HepG2 (cell line): Measurements from ENCODE around the gene ALOXE3. TPM values are rescaled to one million over a fixed set of nuclear protein-coding genes. Genes with fewer than 3 reads are reported as not detected.

Source experiments
- ATAC-seq: fragments of 200-7000 bp; cut with Tn5 transposase; 3 replicates; pipeline ENCODE4 v1.9.1; 2020; ENCODE audit warnings: mild to moderate bottlenecking, moderate library complexity
- BruUV-seq: library from RNA; stranded (reverse); fragments of 400-500 nt; replicated peaks from 2 replicates; lab custom pipeline; 2021; lab: Mats Ljungman, UMichigan
- CTCF ChIA-PET: fragments of 300-600 bp; formaldehyde crosslinking; extraction: SDS; loops from one replicate; lab custom pipeline; 2021; ENCODE audit warnings: low total read pairs, inconsistent platforms, low intra/inter-chr PET ratio; lab: Yijun Ruan, JAX
- POLR2A ChIA-PET: fragments of 350-600 bp; sonication (Branson Sonifier 250); formaldehyde crosslinking; loops from one replicate; lab custom pipeline; 2020; ENCODE audit warnings: antibody characterized with exemption, inconsistent platforms; lab: Yijun Ruan, JAX
- DNase-seq: peaks from one replicate; pipeline ENCODE4 v3.0.0-alpha.2; 2015; ENCODE audit warnings: low spot score
- FAIRE-seq: peaks from 3 replicates; lab custom pipeline; 2011; peaks lifted over from hg19 to GRCh38; lab: Jason Lieb, UNC
- H2AFZ ChIP-seq: one replicate; pipeline ENCODE4 v1.6.1; 2011; ENCODE audit warnings: low read length, inconsistent platforms
- H3K27ac ChIP-seq: fragments of 300-600 bp; 3 replicates; pipeline ENCODE4 v1.8.0; 2011; ENCODE audit warnings: mixed run types, mild to moderate bottlenecking, mixed read lengths, low read length, inconsistent platforms; ENCODE audit not compliant: insufficient read depth; ENCODE audit errors: extremely low read length
- H3K27me3 ChIP-seq, 2 experiments: fragments of 200-600 bp in 1 of 2; 2 replicates in 1 of 2; 3 replicates in 1 of 2; pipeline versions ENCODE4 v1.6.0 to v1.8.0; 2011; ENCODE audit warnings: low read length in 2 of 2, mild to moderate bottlenecking in 2 of 2, moderate library complexity in 2 of 2, inconsistent platforms in 1 of 2; ENCODE audit not compliant: insufficient read depth in 2 of 2, control insufficient read depth in 1 of 2
- H3K36me3 ChIP-seq, 2 experiments: fragments of 200-600 bp in 1 of 2; replicated peaks in 1 of 2; 2 replicates in 1 of 2; 3 replicates in 1 of 2; pipeline versions ENCODE4 v1.5.1 to v1.8.0; 2011; ENCODE audit warnings: low read length in 2 of 2, inconsistent platforms in 1 of 2; ENCODE audit not compliant: insufficient read depth in 2 of 2, control insufficient read depth in 1 of 2
- H3K4me1 ChIP-seq: 2 replicates; pipeline ENCODE4 v1.5.1; 2012; ENCODE audit warnings: low read length, inconsistent platforms; ENCODE audit not compliant: insufficient read depth
- H3K4me2 ChIP-seq: 2 replicates; pipeline ENCODE4 v1.6.0; 2011; ENCODE audit warnings: low read depth, low read length, inconsistent platforms
- H3K4me3 ChIP-seq, 3 experiments: fragments of 200-600 bp in 1 of 3; sonication (generic), shearing (Covaris generic) in 1 of 3; replicated peaks in 1 of 3; 2 replicates each; pipeline ENCODE4 v1.5.1; 2011 to 2016; ENCODE audit warnings: low read length in 3 of 3, inconsistent platforms in 2 of 3, low read depth in 2 of 3, mild to moderate bottlenecking in 2 of 3, control low read depth in 1 of 3, mixed read lengths in 1 of 3; ENCODE audit not compliant: insufficient read depth in 1 of 3
- H3K79me2 ChIP-seq: one replicate; pipeline ENCODE4 v1.6.1; 2011; ENCODE audit warnings: low read length, inconsistent platforms; ENCODE audit not compliant: insufficient read depth
- H3K9ac ChIP-seq: 2 replicates; pipeline ENCODE4 v1.6.0; 2011; ENCODE audit warnings: mild to moderate bottlenecking, low read depth, low read length, inconsistent platforms; ENCODE audit not compliant: insufficient read depth
- H3K9me3 ChIP-seq: 2 replicates; pipeline ENCODE4 v1.5.1; 2012; ENCODE audit warnings: mild to moderate bottlenecking, low read length
- H4K20me1 ChIP-seq: 2 replicates; pipeline ENCODE4 v1.6.0; 2011; ENCODE audit warnings: inconsistent platforms, mild to moderate bottlenecking, low read length, moderate library complexity; ENCODE audit not compliant: insufficient read depth
- CCDC6 ChIP-seq: sonication (generic); formaldehyde crosslinking; IDR thresholded peaks from 2 replicates; pipeline ENCODE4 v1.8.1; 2022; ENCODE audit warnings: mild to moderate bottlenecking, missing genetic modification reagents, moderate library complexity
- FOSL2 ChIP-seq: sonication (generic); formaldehyde crosslinking; IDR thresholded peaks from 2 replicates; pipeline ENCODE4 v1.4.0; 2020; ENCODE audit warnings: missing genetic modification reagents
- GRHL1 ChIP-seq: sonication (generic); formaldehyde crosslinking; conservative IDR thresholded peaks from 2 replicates; pipeline ENCODE4 v1.8.0; 2022; ENCODE audit warnings: missing genetic modification reagents
- MTF1 ChIP-seq: sonication (generic); formaldehyde crosslinking; IDR thresholded peaks from 2 replicates; pipeline ENCODE4 v1.5.0; 2020; ENCODE audit warnings: missing genetic modification reagents
- NFYB ChIP-seq: sonication (generic); formaldehyde crosslinking; IDR thresholded peaks from 2 replicates; pipeline ENCODE4 v1.4.0; 2020; ENCODE audit warnings: missing genetic modification reagents
- PRPF4 ChIP-seq: fragments of 200-400 bp; formaldehyde crosslinking; IDR thresholded peaks from 2 replicates; pipeline ENCODE4 v1.6.1; 2016; ENCODE audit warnings: low read length, low read depth; ENCODE audit not compliant: poor library complexity, severe bottlenecking
- TSC22D2 ChIP-seq: sonication (generic); formaldehyde crosslinking; IDR thresholded peaks from 2 replicates; pipeline ENCODE4 v1.5.1; 2020; ENCODE audit warnings: missing genetic modification reagents, mild to moderate bottlenecking, borderline replicate concordance
- ZHX2 ChIP-seq, 2 experiments: sonication (generic) in 1 of 2; formaldehyde crosslinking in 1 of 2; IDR thresholded peaks; 2 replicates each; pipeline versions ENCODE4 v1.6.1 to v1.9.0; 2014 to 2022; ENCODE audit warnings: antibody characterized with exemption in 1 of 2, borderline replicate concordance in 1 of 2, inconsistent platforms in 1 of 2, low read depth in 1 of 2, missing genetic modification reagents in 1 of 2
- ZMAT5 ChIP-seq: sonication (generic); formaldehyde crosslinking; IDR thresholded peaks from 2 replicates; pipeline ENCODE4 v1.5.0; 2020; ENCODE audit warnings: mild to moderate bottlenecking, low read depth, missing genetic modification reagents, borderline replicate concordance
- ZMYM3 ChIP-seq: sonication (generic); formaldehyde crosslinking; IDR thresholded peaks from 2 replicates; pipeline ENCODE4 v1.5.1; 2020; ENCODE audit warnings: mild to moderate bottlenecking, missing genetic modification reagents
- ZMYM4 ChIP-seq: sonication (generic); formaldehyde crosslinking; IDR thresholded peaks from 2 replicates; pipeline ENCODE4 v1.8.1; 2023; ENCODE audit warnings: mild to moderate bottlenecking, missing genetic modification reagents
- ZNF274 ChIP-seq: sonication (generic); formaldehyde crosslinking; IDR thresholded peaks from 2 replicates; pipeline ENCODE4 v1.5.1; 2020; ENCODE audit warnings: mild to moderate bottlenecking, missing genetic modification reagents
- ZNF329 ChIP-seq: sonication (generic); formaldehyde crosslinking; IDR thresholded peaks from 2 replicates; pipeline ENCODE4 v1.9.0; 2021; ENCODE audit warnings: low read depth, mild to moderate bottlenecking, missing genetic modification reagents
- ZNF431 ChIP-seq: sonication (generic); formaldehyde crosslinking; IDR thresholded peaks from 2 replicates; pipeline ENCODE4 v1.9.0; 2022; ENCODE audit warnings: missing genetic modification reagents, low read depth, mild to moderate bottlenecking, borderline replicate concordance
- ZNF678 ChIP-seq: sonication (generic); formaldehyde crosslinking; IDR thresholded peaks from 2 replicates; pipeline ENCODE4 v1.4.0; 2020; ENCODE audit warnings: mild to moderate bottlenecking, missing genetic modification reagents
- ZNF747 ChIP-seq: sonication (generic); formaldehyde crosslinking; IDR thresholded peaks from 2 replicates; pipeline ENCODE4 v1.8.1; 2023; ENCODE audit warnings: missing genetic modification reagents, mild to moderate bottlenecking, borderline replicate concordance
- WGBS: methylation state at CpG from one replicate; pipeline ENCODE4 v1.1.6; 2017; ENCODE audit warnings: low lambda C conversion rate; 5-methylcytosine and 5-hydroxymethylcytosine counted together
- in situ Hi-C: cut with HindIII; loops from 2 replicates; pipeline ENCODE4 v1.10.0; 2017; ENCODE audit warnings: low pct_unique_long_range_greater_than_20kb; ENCODE audit not compliant: extremely low pct_ligation_motif_present
- intact Hi-C: fragments of 100-400 bp; cut with micrococcal nuclease; formaldehyde crosslinking; loops from one replicate; pipeline ENCODE4 v1.10.0; 2022; ENCODE audit not compliant: unreplicated experiment
- polyA plus RNA-seq, 8 experiments: library from polyadenylated mRNA; depleted of rRNA in 3 of 8; stranded (reverse) in 7 of 8; unstranded in 1 of 8; fragments of >200 nt; fragmentation: Illumina TruSeq in 4 of 8; extraction: Trizol in 4 of 8; gene quantifications; 2 replicates each; pipeline versions ENCODE4 v1.2.1 to v1.2.3, GENCODE V29; 2011 to 2016; ENCODE audit warnings: low read depth in 4 of 8, missing spikeins in 1 of 8, mixed read lengths in 1 of 8; ENCODE audit not compliant: insufficient read depth in 1 of 8
- total RNA-seq, 5 experiments: library from RNA; depleted of rRNA; stranded (reverse); fragments of >200 nt; fragmentation: Illumina TruSeq; extraction: Trizol; gene quantifications; 2 replicates each; pipeline ENCODE4 v1.2.3, GENCODE V29; 2016; ENCODE audit warnings: low read depth in 1 of 5

ALOXE3 gene
- total and polyA plus RNA-seq, 2 of the 13 experiments (the other 11 are each of a cell fraction or from before 2014, with no cell fraction given) = 0.07 TPM; not detected in 1

- Histone ChIP-seq H3K27me3 (peaks cover 26 to 83% of the 10 kb centered on the region in 2 experiments), H4K20me1 (peaks cover 6% of the 10 kb centered on the region; the same call in 1 of the 2 replicates), H3K9me3 (no peaks in the 10 kb centered on the region), H3K27ac (no peak overlapping the region), H3K79me2 (no peaks in the 10 kb centered on the region), H3K36me3 (no peaks in the 10 kb centered on the region), H3K9ac (no peak overlapping the region), H3K4me3 (no peak overlapping the region), H2AFZ (no peak overlapping the region), H3K4me1 (peaks cover 8% of the 10 kb centered on the region), H3K4me2 (no peak overlapping the region)
- FAIRE-seq (no peak), ATAC-seq (no peak), DNase-seq (no peak)
- CTCF ChIA-PET = no interaction called here
- in situ Hi-C loops = loop anchor here (5.0 kb wide), 1 partner anchor 43 kb away; the partner anchor contains the start of gene ALOXE3
- BruUV-seq = no TSS peak
- POLR2A ChIA-PET = interaction anchor here (1.1 kb wide), 1 partner anchor 99 kb away, joined by 5 read pairs; no protein-coding TSS in a partner anchor
- intact Hi-C loops = no loop called here
- 0% methylated on average over 7 of the region's 7 CpGs for WGBS
- no peak for TF ChIP-seq GRHL1
- TF ChIP-seq TSC22D2 (CRISPR knock-in tag) = no peak
- no peak for TF ChIP-seq ZNF329 (CRISPR knock-in tag)
- no peak for TF ChIP-seq ZNF431 (CRISPR knock-in tag)
- no peak for TF ChIP-seq ZMYM4
- TF ChIP-seq ZHX2 (IDR thresholded peaks at IDR 0.05; ENCODE audit: low read depth) = no peak
- no peak for TF ChIP-seq ZHX2 (CRISPR knock-in tag; IDR thresholded peaks at IDR 0.05; ENCODE audit: borderline replicate concordance)
- no peak for TF ChIP-seq MTF1
- no peak for TF ChIP-seq NFYB (CRISPR knock-in tag)
- TF ChIP-seq ZMAT5 (CRISPR knock-in tag) = no peak
- no peak for TF ChIP-seq ZNF274
- no peak for TF ChIP-seq ZNF747 (CRISPR knock-in tag)
- no peak for TF ChIP-seq PRPF4
- TF ChIP-seq ZNF678 (CRISPR knock-in tag) = no peak
- no peak for TF ChIP-seq FOSL2 (CRISPR knock-in tag)
- no peak for TF ChIP-seq CCDC6 (CRISPR knock-in tag)
- no peak for TF ChIP-seq ZMYM3 (CRISPR knock-in tag)
Measured at GRCh38 chr17:8074554-8074953, 43.8 kb downstream of the ALOXE3 start.
